Psoas muscle (tissue), 8 donors: ENCODE results near the gene MCIDAS. TPM values are rescaled to one million over a fixed set of nuclear protein-coding genes. Genes with fewer than 3 reads are reported as not detected.

ENCODE experiments used
- ATAC-seq, 4 donors: fragments of 200-7000 bp; cut with Tn5 transposase; one replicate each; pipeline ENCODE4 v1.9.1; 2020; ENCODE audit warnings: moderate library complexity in 3 of 4, mild to moderate bottlenecking in 2 of 4
- DNase-seq, 2 donors: peaks; one replicate each; pipeline ENCODE4 v3.0.0-alpha.2; 2020
- H3K27ac ChIP-seq: fragments of 200-600 bp; one replicate; pipeline ENCODE4 v1.8.0; 2022
- H3K27me3 ChIP-seq, 3 donors: fragments of 200-600 bp in 1 of 3; one replicate each; pipeline versions ENCODE4 v1.6.1 to v1.8.0; 2013 to 2022; ENCODE audit warnings: low read length in 2 of 3, mild to moderate bottlenecking in 2 of 3, moderate library complexity in 1 of 3; ENCODE audit not compliant: insufficient read depth in 3 of 3
- H3K36me3 ChIP-seq, 2 donors: fragments of 200-600 bp in 1 of 2; one replicate each; pipeline versions ENCODE4 v1.6.1 to v1.8.0; 2013 to 2022; ENCODE audit warnings: low read depth in 1 of 2, mild to moderate bottlenecking in 1 of 2, moderate library complexity in 1 of 2; ENCODE audit not compliant: insufficient read depth in 1 of 2
- H3K4me1 ChIP-seq: fragments of 200-600 bp; one replicate; pipeline ENCODE4 v1.8.0; 2022
- H3K4me3 ChIP-seq: fragments of 200-600 bp; one replicate; pipeline ENCODE4 v1.8.0; 2022; ENCODE audit warnings: mild to moderate bottlenecking
- H3K9me3 ChIP-seq: fragments of 200-600 bp; one replicate; pipeline ENCODE4 v1.8.0; 2022
- WGBS, 3 donors: extraction: QIAGEN DNeasy Blood & Tissue Kit; methylation state at CpG; one replicate each; pipeline versions ENCODE4 v1.1.6 to v1.1.7; 2013; 5-methylcytosine and 5-hydroxymethylcytosine counted together
- intact Hi-C, 2 donors: fragments of 100-400 bp; cut with DNase I; formaldehyde crosslinking; loops; one replicate each; pipeline versions ENCODE4 v1.11.0 to v1.14.2; 2022
- polyA plus RNA-seq, 3 donors: library from polyadenylated mRNA; stranded (reverse); fragments of 200-250 nt; gene quantifications; one replicate each; pipeline ENCODE4 v1.2.3, GENCODE V29; 2013
- total RNA-seq, 4 donors: library from RNA; stranded (reverse); fragmentation: NEBNext Ultra II Directional in 2 of 4; extraction: Animal tissue kit (Norgen Biotek cat#: 25700) in 2 of 4; gene quantifications; one replicate each; pipeline versions ENCODE4 v1.2.1 to v1.2.4, GENCODE V29; 2021 to 2023
- TF ChIP-seq, protein P1 (sequence below): fragments of 200-600 bp; IDR thresholded peaks from one replicate; pipeline ENCODE4 v1.8.0; 2022; ENCODE audit warnings: antibody characterized with exemption
- donor health status: healthy with polysubstance abuse.
- donor health status: DM: no; HTN: no; CAD: no; lungs with moderate emphysema.
- donor health status: Bipolar disorder and iron deficiency.
- donor health status: healthy.
- donor health status: DM: yes; HTN: yes; CAD: no.
- donor health status: DM: no; HTN: no; CAD: no.
- donor health status: DM: no; HTN: no; CAD: no.
- donor health status: DM: yes; HTN: yes; CAD: no.

The MCIDAS gene
- total and polyA plus RNA-seq, 7 donors, result not detected

DNA sequence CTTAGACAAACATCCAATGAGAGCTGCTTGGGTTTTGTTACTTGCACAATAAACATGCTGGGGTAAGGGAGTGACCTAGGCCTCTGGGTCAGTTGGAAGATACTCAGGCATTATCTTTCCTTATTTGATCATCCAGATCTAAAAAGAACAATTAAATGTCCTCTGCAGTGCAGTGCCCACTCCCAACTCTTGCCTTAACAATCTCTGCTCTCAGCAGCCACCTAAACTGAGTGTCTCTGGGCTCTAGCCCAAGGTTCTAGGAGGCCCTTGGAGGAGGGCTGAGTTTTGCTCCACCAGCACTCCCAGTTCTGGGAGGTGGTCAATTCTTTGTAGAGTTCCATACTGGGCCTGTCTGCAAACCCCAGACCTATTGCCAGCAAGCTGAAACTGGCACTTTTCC, 1.8 kb downstream of the MCIDAS start:
- intact Hi-C loops, result no loop called here
- no peak for DNase-seq
- Histone ChIP-seq H3K27me3 (peaks cover 7 to 100% (median 72%) of the 10 kb centered on the region in 3 donors), H3K27ac (no peak overlapping the region), H3K36me3 (no peaks in the 10 kb centered on the region), H3K9me3 (no peaks in the 10 kb centered on the region), H3K4me1 (peaks cover 22% of the 10 kb centered on the region), H3K4me3 (no peak overlapping the region)
- TF ChIP-seq, protein P1, sequence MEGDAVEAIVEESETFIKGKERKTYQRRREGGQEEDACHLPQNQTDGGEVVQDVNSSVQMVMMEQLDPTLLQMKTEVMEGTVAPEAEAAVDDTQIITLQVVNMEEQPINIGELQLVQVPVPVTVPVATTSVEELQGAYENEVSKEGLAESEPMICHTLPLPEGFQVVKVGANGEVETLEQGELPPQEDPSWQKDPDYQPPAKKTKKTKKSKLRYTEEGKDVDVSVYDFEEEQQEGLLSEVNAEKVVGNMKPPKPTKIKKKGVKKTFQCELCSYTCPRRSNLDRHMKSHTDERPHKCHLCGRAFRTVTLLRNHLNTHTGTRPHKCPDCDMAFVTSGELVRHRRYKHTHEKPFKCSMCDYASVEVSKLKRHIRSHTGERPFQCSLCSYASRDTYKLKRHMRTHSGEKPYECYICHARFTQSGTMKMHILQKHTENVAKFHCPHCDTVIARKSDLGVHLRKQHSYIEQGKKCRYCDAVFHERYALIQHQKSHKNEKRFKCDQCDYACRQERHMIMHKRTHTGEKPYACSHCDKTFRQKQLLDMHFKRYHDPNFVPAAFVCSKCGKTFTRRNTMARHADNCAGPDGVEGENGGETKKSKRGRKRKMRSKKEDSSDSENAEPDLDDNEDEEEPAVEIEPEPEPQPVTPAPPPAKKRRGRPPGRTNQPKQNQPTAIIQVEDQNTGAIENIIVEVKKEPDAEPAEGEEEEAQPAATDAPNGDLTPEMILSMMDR, result no peak
- ATAC-seq, result no peak

DNA sequence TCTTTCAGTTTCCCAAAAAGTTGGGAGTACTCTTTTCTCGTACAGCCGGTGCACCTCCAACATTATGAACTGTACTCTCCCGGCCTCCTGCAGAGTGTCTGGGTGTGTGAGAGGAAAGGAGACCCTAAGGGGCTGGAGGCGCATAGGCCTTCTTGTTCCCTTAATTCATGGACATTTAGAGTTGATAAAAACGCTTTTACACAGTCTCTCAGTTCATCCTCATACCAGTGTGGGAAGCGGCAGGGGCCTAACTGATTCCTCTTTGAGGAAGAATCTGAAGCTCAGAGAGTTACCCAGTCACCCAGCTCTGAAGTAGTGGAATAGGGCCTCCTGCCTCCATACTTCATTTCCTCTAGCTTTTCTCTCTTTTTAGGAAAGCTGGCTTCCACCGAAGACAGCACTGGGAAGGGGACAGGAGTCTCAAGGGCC, 3.3 kb downstream of the MCIDAS start:
- Histone ChIP-seq H3K27ac (no peak overlapping the region), H3K27me3 (peaks cover 11 to 100% (median 68%) of the 10 kb centered on the region in 3 donors), H3K9me3 (no peaks in the 10 kb centered on the region), H3K4me1 (peaks cover 22% of the 10 kb centered on the region), H3K4me3 (no peak overlapping the region), H3K36me3 (no peaks in the 10 kb centered on the region)
- no peak for DNase-seq
- WGBS, 3 donors, result 63 to 77% (median 73%) methylated on average over 7 of the region's 7 CpGs
- ATAC-seq, result no peak
- TF ChIP-seq, protein P1, result no peak
- intact Hi-C loops, result no loop called here

DNA sequence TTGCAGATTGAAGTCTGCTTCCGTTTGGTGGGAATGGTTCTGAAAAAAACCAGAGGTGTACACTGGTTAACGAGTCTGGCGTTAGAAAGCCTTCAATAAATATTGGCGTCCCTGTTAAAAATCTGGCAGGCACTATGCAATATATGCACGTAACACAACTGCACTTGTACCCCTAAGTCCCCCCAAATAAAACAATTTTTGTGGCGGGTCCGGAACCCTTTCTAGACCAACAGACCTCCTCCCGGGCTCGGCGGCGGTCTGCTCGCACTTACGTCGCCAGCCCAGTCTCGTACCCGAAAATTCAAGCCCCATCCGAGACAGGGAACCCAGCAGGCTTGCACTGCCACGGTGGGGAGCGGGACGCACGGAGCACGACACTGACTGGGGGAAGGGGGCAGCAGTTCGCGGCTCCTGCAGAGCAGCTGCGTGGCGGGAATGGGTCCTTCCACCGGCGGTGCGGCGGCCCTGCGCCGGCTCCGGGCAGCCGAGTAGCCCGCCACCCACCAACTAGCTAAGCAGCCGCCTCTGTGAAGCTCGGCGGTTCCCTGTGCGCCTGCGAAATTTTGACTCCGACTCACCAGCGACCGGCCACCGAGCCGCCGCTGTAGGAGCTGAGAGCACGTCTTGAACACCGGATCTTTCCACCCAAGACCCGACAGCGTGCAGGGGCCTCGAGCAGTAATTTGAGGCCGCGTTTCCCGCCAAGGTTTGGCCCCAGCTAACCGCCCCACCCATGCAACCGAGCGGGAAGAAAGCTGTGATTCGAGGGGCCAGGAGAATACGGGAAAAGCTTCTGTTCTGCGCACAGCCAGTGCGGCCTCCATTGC, 3.9 kb downstream of the MCIDAS start:
- Histone ChIP-seq H3K9me3 (no peaks in the 10 kb centered on the region), H3K27me3 (peaks cover 11 to 100% (median 63%) of the 10 kb centered on the region in 3 donors), H3K4me3 (no peak overlapping the region), H3K36me3 (no peaks in the 10 kb centered on the region), H3K4me1 (peaks cover 22% of the 10 kb centered on the region), H3K27ac (no peak overlapping the region)
- no peak for ATAC-seq
- intact Hi-C loops, result no loop called here
- no peak for DNase-seq
- WGBS, 3 donors, result 23 to 28% (median 27%) methylated on average over 57 to 61 of the region's 61 CpGs
- TF ChIP-seq, protein P1, result no peak

DNA sequence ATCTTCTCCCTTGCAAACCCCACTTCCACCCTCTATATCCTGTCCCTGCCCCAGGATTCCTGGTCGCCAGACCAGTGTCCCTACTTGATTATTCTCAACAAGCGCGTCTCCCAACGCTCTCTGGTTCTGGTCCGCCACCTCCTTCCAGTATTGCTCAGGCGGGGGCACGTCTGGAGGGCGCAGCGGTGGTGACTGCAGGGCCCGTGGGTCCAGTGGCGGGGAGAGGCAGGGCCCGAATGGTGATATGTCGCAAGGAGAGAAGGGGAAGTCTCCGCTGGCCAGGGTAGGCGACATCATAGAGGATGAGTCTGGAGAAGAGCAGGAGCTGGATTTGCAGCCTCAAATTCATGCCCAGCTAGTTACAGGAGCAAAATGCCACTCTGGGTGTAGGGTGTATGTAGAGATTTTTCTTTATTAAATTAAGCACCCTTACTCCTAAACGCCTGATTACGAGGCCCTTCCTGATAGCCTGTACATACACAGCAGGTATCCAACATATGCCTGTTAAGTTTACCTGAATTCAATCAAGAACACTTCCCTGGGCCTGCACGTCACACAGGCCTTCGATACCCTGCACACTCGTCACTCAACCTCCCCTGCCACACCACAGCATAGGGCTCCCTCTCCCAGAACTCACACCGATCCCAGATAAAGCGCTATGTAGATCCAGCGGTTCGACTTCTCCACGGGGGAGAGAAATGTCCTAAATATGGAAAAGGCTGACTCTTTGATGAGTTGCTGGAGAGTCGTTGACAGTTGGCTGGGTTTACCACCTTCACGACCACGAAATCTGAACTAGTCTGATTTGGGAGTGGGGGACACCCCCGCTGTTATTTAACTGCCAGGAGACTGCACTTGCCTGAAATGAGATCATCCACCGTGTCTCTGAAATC, 4.8 kb downstream of the MCIDAS start:
- ATAC-seq (no peak), DNase-seq (no peak)
- peaks cover 17% of the 10 kb centered on the region for H3K4me1 ChIP-seq
- H3K27ac ChIP-seq, result no peak overlapping the region
- intact Hi-C loops, result no loop called here
- peaks cover 11 to 95% (median 55%) of the 10 kb centered on the region in 3 donors for H3K27me3 ChIP-seq
- TF ChIP-seq, protein P1, result no peak
- no peaks in the 10 kb centered on the region for H3K9me3 ChIP-seq
- no peak overlapping the region for H3K4me3 ChIP-seq
- 28 to 33% (median 31%) methylated on average over 30 of the region's 30 CpGs for WGBS, 3 donors
- no peaks in the 10 kb centered on the region for H3K36me3 ChIP-seq
